WTC11 (cell line): Measurements from ENCODE around the gene FGD3. TPM values are rescaled to one million over a fixed set of nuclear protein-coding genes. Genes with fewer than 3 reads are reported as not detected.

ENCODE experiments used
- ATAC-seq: fragments of 200-7000 bp; cut with Tn5 transposase; 2 replicates; pipeline ENCODE4 v1.10.0; 2021; ENCODE audit warnings: mild to moderate bottlenecking, moderate library complexity
- CTCF ChIA-PET: fragments of 300-600 bp; sonication (Branson Sonifier 250); formaldehyde crosslinking; loops from one replicate; lab custom pipeline; 2021; ENCODE audit warnings: antibody characterized with exemption; lab: Charles Lee
- POLR2A ChIA-PET: fragments of 350-600 bp; sonication (Branson Sonifier 250); formaldehyde crosslinking; loops from one replicate; lab custom pipeline; 2021; ENCODE audit warnings: antibody characterized with exemption; lab: Charles Lee
- DNase-seq: peaks from one replicate; pipeline ENCODE4 v3.0.0; 2021; ENCODE audit warnings: low spot score
- H3K27ac Mint-ChIP-seq: 2 replicates; pipeline ENCODE4 v1.8.0; 2021; ENCODE audit warnings: mixed read lengths
- H3K27me3 Mint-ChIP-seq: 2 replicates; pipeline ENCODE4 v1.8.0; 2021; ENCODE audit warnings: low read depth, mild to moderate bottlenecking, moderate library complexity, mixed read lengths
- H3K36me3 Mint-ChIP-seq: 2 replicates; pipeline ENCODE4 v1.8.0; 2021; ENCODE audit warnings: mixed read lengths
- H3K4me1 Mint-ChIP-seq: 2 replicates; pipeline ENCODE4 v1.8.0; 2022; ENCODE audit warnings: mixed read lengths
- H3K4me3 Mint-ChIP-seq: 2 replicates; pipeline ENCODE4 v1.8.0; 2021; ENCODE audit warnings: mild to moderate bottlenecking, moderate library complexity, mixed read lengths
- H3K9me3 Mint-ChIP-seq: 2 replicates; pipeline ENCODE4 v1.8.0; 2021; ENCODE audit warnings: mixed read lengths
- ATF2 ChIP-seq: sonication (generic); formaldehyde crosslinking; IDR thresholded peaks from 2 replicates; pipeline ENCODE4 v1.8.1; 2022; ENCODE audit warnings: low read depth, missing genetic modification reagents, borderline replicate concordance
- ERG ChIP-seq: fragments of 250-450 bp; sonication (Bioruptor Pico); IDR thresholded peaks from 2 replicates; pipeline ENCODE4 v1.8.0; 2021; ENCODE audit warnings: mild to moderate bottlenecking
- FOXP4 ChIP-seq: sonication (generic); formaldehyde crosslinking; IDR thresholded peaks from 2 replicates; pipeline ENCODE4 v1.8.0; 2022; ENCODE audit warnings: mild to moderate bottlenecking, missing genetic modification reagents
- MYBL2 ChIP-seq: sonication (generic); formaldehyde crosslinking; IDR thresholded peaks from 2 replicates; pipeline ENCODE4 v1.8.1; 2023; ENCODE audit warnings: mild to moderate bottlenecking, moderate library complexity, missing genetic modification reagents
- NFYB ChIP-seq: sonication (generic); formaldehyde crosslinking; conservative IDR thresholded peaks from 2 replicates; pipeline ENCODE4 v1.8.0; 2022; ENCODE audit warnings: low read depth, missing genetic modification reagents
- OVOL2 ChIP-seq: fragments of 250-450 bp; sonication (Bioruptor Pico); IDR thresholded peaks from 2 replicates; pipeline ENCODE4 v1.9.0; 2021; ENCODE audit warnings: mild to moderate bottlenecking, borderline replicate concordance
- TP53 ChIP-seq: sonication (generic); formaldehyde crosslinking; IDR thresholded peaks from 2 replicates; pipeline ENCODE4 v1.8.1; 2023; ENCODE audit warnings: mild to moderate bottlenecking, missing genetic modification reagents
- ZNF138 ChIP-seq: sonication (generic); formaldehyde crosslinking; conservative IDR thresholded peaks from 2 replicates; pipeline ENCODE4 v1.8.1; 2022; ENCODE audit warnings: mild to moderate bottlenecking, moderate library complexity, missing genetic modification reagents
- ZNF263 ChIP-seq: sonication (generic); formaldehyde crosslinking; IDR thresholded peaks from 2 replicates; pipeline ENCODE4 v1.8.1; 2022; ENCODE audit warnings: low read depth, mild to moderate bottlenecking, moderate library complexity, missing genetic modification reagents
- ZNF281 ChIP-seq: sonication (generic); formaldehyde crosslinking; IDR thresholded peaks from 2 replicates; pipeline ENCODE4 v1.8.0; 2023; ENCODE audit warnings: mild to moderate bottlenecking, missing genetic modification reagents
- ZNF317 ChIP-seq: sonication (generic); formaldehyde crosslinking; IDR thresholded peaks from 2 replicates; pipeline ENCODE4 v1.8.1; 2023; ENCODE audit warnings: low read depth, mild to moderate bottlenecking, moderate library complexity, missing genetic modification reagents, borderline replicate concordance
- total RNA-seq: library from RNA; stranded (reverse); gene quantifications from 3 replicates; pipeline ENCODE4 v1.2.3, GENCODE V29; 2021
- TF ChIP-seq, protein P1 (sequence below): sonication (generic); formaldehyde crosslinking; conservative IDR thresholded peaks from 2 replicates; pipeline ENCODE4 v1.8.1; 2023; ENCODE audit warnings: mild to moderate bottlenecking, low read depth, missing genetic modification reagents, moderate library complexity
- TF ChIP-seq, protein P2 (sequence below): sonication (generic); formaldehyde crosslinking; IDR thresholded peaks from 2 replicates; pipeline ENCODE4 v1.8.1; 2022; ENCODE audit warnings: mild to moderate bottlenecking, missing genetic modification reagents, moderate library complexity, borderline replicate concordance
- TF ChIP-seq, protein P3 (sequence below): sonication (generic); formaldehyde crosslinking; IDR thresholded peaks from 2 replicates; pipeline ENCODE4 v1.8.1; 2023; ENCODE audit warnings: mild to moderate bottlenecking, missing genetic modification reagents, moderate library complexity
- TF ChIP-seq, protein P4 (sequence below): sonication (generic); formaldehyde crosslinking; IDR thresholded peaks from 2 replicates; pipeline ENCODE4 v1.8.1; 2022; ENCODE audit warnings: missing genetic modification reagents, borderline replicate concordance

FGD3 gene
- total RNA-seq, 1 experiment from 2014 or later = 1.9 TPM

GRCh38 chr9:92961627-92962302 is 14.4 kb downstream of the FGD3 start:
- ChIA-PET CTCF (no interaction called here), POLR2A (no interaction called here)
- Mint-ChIP-seq H3K4me1 (peaks cover 18% of the 10 kb centered on the region), H3K4me3 (no peak overlapping the region), H3K36me3 (peaks cover 2% of the 10 kb centered on the region), H3K9me3 (peaks cover 13% of the 10 kb centered on the region), H3K27me3 (no peaks in the 10 kb centered on the region; the same call in 1 of the 2 replicates), H3K27ac (peak overlapping the region; percentile 65; the same call in 1 of the 2 replicates)
- no peak for ATAC-seq
- no peak for DNase-seq
- TF ChIP-seq ERG (CRISPR knock-in tag) (no peak), TP53 (CRISPR knock-in tag) (no peak), FOXP4 (CRISPR knock-in tag) (no peak), OVOL2 (no peak), ZNF138 (no peak), ZNF263 (CRISPR knock-in tag) (no peak), ZNF281 (no peak), ZNF317 (CRISPR knock-in tag) (no peak), ATF2 (CRISPR knock-in tag) (no peak), MYBL2 (no peak), NFYB (CRISPR knock-in tag) (no peak)
- TF ChIP-seq, protein P1, sequence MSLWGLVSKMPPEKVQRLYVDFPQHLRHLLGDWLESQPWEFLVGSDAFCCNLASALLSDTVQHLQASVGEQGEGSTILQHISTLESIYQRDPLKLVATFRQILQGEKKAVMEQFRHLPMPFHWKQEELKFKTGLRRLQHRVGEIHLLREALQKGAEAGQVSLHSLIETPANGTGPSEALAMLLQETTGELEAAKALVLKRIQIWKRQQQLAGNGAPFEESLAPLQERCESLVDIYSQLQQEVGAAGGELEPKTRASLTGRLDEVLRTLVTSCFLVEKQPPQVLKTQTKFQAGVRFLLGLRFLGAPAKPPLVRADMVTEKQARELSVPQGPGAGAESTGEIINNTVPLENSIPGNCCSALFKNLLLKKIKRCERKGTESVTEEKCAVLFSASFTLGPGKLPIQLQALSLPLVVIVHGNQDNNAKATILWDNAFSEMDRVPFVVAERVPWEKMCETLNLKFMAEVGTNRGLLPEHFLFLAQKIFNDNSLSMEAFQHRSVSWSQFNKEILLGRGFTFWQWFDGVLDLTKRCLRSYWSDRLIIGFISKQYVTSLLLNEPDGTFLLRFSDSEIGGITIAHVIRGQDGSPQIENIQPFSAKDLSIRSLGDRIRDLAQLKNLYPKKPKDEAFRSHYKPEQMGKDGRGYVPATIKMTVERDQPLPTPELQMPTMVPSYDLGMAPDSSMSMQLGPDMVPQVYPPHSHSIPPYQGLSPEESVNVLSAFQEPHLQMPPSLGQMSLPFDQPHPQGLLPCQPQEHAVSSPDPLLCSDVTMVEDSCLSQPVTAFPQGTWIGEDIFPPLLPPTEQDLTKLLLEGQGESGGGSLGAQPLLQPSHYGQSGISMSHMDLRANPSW (CRISPR knock-in tag) = no peak
- TF ChIP-seq, protein P2, sequence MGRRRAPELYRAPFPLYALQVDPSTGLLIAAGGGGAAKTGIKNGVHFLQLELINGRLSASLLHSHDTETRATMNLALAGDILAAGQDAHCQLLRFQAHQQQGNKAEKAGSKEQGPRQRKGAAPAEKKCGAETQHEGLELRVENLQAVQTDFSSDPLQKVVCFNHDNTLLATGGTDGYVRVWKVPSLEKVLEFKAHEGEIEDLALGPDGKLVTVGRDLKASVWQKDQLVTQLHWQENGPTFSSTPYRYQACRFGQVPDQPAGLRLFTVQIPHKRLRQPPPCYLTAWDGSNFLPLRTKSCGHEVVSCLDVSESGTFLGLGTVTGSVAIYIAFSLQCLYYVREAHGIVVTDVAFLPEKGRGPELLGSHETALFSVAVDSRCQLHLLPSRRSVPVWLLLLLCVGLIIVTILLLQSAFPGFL (CRISPR knock-in tag) = no peak
- TF ChIP-seq, protein P3, sequence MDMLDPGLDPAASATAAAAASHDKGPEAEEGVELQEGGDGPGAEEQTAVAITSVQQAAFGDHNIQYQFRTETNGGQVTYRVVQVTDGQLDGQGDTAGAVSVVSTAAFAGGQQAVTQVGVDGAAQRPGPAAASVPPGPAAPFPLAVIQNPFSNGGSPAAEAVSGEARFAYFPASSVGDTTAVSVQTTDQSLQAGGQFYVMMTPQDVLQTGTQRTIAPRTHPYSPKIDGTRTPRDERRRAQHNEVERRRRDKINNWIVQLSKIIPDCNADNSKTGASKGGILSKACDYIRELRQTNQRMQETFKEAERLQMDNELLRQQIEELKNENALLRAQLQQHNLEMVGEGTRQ = no peak
- TF ChIP-seq, protein P4, sequence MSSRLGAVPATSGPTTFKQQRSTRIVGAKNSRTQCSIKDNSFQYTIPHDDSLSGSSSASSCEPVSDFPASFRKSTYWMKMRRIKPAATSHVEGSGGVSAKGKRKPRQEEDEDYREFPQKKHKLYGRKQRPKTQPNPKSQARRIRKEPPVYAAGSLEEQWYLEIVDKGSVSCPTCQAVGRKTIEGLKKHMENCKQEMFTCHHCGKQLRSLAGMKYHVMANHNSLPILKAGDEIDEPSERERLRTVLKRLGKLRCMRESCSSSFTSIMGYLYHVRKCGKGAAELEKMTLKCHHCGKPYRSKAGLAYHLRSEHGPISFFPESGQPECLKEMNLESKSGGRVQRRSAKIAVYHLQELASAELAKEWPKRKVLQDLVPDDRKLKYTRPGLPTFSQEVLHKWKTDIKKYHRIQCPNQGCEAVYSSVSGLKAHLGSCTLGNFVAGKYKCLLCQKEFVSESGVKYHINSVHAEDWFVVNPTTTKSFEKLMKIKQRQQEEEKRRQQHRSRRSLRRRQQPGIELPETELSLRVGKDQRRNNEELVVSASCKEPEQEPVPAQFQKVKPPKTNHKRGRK = no peak
